Ammon's horn (tissue), 1 donor: ENCODE results near the gene SEMA5B.

Experiments used
- DNase-seq: peaks from one replicate; pipeline ENCODE4 v3.0.0-alpha.2; 2016; ENCODE audit warnings: low spot score

SEMA5B gene

GRCh38 chr3:122924056-122924455 lies 103.5 kb downstream of the SEMA5B start:
- DNase-seq, result no peak

DNA sequence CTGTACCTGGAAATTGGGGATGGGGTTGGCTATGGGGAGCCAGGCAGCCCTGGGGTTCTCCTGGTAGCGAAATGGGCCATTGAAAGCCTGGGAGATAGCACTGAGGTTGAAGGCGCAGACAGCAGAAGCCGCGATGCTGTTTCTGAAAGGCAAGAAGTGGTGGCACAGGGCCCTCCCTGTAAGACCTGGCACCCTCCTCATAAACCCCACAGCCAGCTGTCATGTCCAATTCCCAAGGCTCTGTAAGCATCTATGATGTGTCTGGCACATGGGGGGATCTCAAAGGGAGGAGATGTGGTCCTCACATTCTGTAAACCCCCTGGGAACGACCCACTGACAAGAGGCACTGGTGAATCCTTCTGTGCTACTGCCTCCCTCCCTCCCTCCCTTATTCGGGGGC lies 104.0 kb downstream of the SEMA5B start:
- DNase-seq, result no peak

DNA sequence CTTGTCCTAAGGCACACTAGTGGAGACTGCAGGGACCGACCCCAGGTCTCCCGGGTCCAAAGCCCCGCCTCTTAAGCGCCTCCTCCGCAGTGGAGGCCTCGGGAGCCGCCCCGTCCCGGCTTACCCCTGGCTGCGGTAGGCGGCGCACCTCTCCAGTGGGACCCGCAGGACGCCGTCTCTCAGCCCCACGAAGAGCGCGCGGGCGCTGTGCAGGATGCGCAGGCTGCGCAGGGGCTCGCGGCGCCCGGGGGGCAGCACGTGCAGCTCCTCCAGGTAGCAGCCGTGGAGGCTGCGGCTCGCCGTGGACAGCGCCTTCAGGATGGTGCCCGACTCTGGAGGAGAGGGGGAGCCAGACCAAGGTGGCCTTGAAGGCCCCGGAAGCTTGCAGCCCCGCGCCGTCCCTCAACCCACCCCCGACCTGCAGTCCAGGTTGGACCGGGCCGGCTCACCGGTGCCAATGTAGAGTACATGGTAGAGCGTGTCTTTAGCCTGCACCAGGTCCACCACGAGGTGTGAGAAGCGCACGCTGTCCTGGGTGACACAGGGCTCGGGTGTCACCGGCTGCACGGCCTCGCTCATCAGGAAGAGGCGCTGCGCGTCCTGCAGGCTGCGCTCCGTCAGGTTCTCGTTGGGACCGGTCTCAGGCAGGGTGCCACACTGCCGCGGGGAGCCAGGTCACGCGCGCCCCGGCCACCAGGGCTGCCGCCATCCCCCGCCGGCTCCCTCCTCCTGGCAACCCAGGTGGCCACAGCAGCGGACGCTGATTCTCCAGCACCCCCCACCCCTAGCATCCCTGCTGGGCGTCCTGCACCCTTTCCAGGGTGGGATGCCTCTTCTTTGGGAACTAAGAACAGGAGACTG lies 105.5 kb downstream of the SEMA5B start:
- DNase-seq, result no peak

DNA sequence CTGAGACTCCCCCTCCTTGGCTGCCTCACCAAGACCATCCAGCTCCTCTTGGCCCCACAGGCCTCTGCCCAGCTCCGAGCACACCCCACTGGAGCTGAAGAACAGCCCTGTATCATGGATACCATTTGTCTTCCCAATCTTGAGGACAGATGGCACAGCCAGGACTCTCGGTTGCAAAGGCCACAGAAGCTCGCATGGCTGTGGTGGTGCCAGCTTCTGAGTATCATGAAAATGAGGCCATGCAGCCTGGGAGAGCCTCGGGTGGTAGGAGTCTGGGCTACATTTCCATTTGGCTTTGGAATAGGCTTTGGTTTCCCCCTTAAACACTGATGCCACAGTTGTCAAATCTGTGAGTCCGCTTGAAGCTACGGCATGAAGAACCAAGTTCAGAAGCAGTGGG lies 106.6 kb downstream of the SEMA5B start:
- DNase-seq, result no peak

DNA sequence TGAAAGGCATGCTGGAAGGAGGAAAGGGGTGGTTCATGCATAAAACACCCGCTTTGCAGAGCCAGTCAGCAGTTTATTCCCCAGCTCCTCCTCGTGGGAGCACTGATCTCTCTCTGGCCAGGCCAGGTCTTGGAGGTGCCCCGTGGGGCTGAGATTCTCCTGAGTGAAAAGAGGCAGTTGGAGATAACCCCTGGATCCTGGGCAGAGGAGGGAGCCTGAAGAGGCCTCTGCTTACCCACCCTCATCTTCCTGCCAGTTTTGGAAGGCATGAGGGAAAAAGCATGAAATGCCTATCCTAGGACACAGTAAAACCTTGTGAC lies 108.3 kb downstream of the SEMA5B start:
- no peak for DNase-seq

DNA sequence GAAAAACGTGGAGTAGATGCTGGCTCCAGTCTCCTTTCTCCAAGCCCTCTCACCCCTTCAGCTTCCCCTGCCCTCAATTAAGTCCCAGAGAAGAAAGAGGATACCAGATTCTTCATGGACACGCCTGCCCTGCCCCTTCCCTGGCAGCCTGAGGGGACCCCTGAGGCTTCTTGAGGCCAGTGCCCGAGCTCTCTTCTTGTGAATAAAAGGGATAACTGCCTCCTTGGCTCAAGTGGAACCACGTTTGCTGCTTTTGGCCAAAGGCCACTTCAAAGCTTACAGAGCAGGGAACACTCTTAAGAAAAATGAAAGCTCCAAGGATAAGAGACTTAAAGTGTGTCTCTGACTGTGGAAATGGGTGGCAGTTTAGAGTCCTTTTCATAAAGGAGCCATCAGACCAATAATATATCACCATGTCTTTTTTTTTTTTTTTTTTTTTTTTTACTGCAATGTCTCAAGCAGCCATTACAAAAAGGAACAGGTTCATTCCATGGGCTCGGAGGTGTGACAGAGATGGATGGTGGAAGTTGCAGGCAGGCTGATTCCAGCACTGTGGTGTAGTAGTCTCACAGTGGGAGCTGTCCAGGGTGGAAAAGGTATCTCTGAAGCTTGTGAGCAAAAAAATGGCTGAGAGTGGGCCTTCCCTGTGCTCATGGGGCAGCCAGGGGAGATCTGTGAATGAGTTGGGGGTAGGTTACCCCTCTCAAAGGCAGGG lies 108.8 kb downstream of the SEMA5B start:
- DNase-seq, result no peak

DNA sequence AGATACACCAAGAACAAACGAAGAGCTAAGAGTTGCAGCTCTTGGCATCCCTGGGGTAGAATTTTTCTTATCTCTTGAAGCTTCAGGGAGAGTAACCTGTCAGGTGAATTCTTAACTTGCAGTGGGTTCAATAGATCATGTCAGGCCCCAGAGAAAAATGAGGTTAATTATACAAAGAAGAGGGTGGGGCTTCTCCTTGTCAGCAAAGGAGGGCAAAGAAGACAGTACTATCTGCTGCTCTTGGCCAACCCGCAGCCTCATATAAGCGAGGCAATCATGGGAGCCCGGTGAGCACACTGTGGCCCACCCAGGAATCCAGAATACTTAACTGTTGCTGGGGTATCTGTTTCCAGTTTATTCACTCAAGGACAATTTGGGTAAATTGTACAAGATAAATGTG lies 110.2 kb downstream of the SEMA5B start:
- no peak for DNase-seq

- DNase-seq, result no peak
Observed at GRCh38 chr3:122916580-122916979, 111.0 kb downstream of the SEMA5B start.

GRCh38 chr3:122916084-122916483 lies 111.5 kb downstream of the SEMA5B start:
- no peak for DNase-seq

DNA sequence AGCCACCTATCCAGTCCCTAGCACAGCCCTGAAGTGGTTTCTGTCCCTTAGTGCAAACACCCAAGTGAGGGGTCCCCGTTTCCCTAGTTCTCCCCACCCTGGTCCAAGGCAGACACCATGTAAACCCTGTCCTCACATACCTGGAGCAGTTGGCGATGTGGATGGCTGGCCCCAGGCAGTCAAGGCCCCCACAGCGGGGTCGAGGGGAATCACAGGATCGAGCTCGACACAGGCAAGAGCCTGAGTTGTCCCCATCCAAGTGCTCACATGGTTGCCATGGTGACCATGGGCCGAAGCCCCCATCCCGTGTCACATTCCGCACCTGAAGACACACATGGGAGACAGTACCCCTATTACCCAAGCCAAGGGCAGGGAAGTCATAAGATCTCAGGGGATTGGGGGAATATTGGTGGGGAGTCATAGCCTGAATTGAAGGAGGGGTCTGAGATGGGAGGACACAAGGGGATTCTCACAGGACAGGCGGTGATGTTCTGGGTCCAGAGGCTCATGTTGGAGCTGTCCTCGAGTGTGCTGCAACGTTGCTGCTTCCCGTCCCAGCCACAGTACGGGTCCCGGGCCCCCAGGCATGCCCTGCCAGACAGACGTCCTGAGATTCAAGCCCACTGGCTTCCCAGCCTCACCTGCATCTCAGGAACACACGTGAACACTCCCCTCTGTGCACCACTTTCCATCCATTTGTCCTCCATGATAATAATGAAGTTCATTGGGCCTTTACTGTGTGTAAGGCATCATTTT lies 112.1 kb downstream of the SEMA5B start:
- DNase-seq, result no peak

- no peak for DNase-seq
Observed at GRCh38 chr3:122913539-122914100, 113.9 kb downstream of the SEMA5B start.

DNA sequence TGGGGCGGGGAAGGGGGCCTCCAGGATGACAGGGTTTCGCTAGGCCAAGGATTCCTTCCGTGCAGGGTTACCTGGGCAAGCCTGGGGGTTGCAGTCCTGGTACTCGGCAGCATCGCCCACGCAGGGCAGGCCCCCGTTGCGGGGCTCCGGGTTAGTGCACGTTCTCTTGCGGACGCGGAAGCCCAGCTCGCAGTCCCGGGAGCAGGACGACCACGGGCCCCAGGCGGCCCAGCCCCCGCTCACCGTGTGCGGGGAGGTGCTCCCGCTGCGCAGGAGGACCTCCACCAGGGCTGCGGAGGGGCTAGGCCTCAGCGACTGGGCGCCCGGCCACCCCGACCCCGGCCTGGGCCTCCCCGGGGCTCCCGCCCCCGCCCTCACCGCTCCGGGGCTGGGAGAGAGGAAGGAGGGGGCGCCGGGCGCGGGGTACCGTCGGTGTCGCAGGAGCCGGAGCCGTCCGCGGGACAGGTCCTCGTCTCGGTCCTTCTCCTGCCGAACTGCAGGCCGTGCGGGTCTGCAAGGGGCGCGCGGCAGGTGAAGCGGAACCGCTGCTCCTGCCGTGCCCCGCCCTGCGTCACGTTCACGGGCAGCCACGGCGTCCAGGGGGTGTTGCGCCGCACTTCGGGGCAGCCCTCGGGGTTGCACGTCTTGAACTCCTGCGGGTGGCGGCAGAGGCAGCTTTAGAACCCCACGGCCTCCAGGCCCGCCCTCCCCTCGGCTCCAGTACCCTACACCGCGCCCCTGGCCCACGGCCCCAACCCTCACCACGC lies 114.6 kb downstream of the SEMA5B start:
- DNase-seq, result no peak

- DNase-seq, result no peak
Observed at GRCh38 chr3:122911901-122912300, 115.7 kb downstream of the SEMA5B start.

DNA sequence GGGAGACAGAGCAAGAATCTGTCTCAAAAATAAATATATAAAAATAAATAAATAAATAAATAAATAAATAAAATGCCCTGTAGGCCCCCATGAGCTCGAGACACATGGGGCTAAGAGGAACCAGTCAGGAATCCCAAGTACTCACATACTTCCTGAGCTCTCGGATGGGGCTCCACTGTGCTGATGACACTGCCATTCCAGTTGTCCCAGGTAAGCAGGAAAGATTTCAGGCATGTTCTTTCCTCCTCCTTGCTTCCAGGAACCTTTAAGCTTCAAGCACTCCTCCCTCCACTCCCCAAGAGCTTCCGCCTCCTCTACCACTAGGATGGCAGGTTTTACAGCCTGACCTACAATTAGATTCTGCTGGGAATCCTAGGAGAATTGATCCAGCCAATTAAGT lies 119.3 kb downstream of the SEMA5B start:
- DNase-seq, result no peak

DNA sequence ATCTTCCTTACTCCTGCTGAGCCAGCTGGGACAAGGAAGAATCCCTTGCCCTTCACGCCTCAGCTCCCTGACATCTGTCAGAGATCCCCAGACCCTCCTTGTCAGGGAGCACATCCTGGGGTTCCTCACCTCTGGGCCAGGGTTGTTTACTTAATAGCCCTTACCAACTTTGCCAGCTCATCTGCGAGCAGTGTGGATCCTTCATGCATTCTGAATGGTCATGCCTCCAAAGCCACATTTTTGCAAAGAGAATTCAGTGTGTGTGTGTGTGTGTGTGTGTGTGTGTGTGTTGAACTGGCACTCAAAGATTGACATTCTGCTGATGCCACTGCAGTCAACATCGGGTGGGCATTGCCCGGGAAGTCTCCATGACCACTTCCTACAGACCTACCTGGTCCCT lies 120.1 kb downstream of the SEMA5B start:
- no peak for DNase-seq

DNA sequence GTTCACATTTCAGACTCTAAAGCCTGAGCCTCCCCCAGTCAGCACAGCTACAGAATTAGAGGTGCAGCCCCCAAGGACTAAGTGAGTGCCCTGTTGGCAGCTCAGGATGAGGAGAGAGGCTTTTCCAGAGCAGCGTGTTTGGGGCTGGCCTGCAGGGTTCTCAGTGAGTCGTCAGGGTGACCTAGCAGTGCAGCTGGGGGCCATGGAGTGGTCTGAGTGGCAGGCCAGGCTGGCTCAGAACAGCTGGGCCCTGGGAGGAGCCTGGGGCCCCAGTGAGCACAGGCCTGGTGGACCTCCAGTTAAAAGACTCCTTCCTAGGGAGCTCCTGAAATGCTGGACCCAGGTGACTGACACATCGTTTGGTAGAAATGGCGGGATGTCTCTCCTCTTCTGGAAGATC lies 124.4 kb downstream of the SEMA5B start:
- no peak for DNase-seq

DNA sequence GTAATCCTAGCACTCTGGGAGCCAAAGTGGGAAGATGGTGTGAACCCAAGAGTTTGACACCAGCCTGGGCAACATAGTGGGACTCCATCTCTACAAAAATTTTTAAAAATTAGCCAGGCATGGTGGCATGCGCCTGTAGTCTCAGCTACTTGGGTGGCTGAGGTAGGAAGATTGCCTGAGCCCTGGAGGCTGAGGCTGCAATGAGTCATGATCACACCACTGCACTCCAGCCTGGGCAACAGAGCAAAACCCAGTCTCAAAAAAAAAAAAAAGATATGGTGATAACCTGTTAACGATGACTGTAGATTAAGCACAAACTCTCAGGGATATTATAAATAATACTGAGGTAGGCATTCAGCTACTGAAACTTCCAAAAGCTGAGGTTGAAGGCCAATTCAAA lies 125.2 kb downstream of the SEMA5B start:
- no peak for DNase-seq

DNA sequence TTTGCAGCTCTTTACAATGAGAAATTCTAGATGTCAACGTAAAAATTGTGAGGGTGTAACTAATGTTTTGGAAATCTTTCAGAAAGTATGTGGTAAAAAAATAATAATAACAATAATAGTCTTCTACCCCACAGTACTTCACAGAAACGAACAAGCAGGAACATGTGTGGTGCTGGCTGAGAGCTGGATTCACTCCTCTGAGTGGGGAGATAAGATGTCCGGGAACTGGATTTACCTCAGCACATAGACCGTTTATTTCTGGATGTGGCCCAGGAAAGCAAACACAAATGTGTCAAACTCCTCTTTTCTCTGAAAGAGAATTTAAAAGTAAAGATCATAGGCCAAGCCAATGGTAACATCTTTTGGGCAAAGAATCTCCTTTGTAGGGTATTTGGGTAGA lies 129.3 kb downstream of the SEMA5B start:
- no peak for DNase-seq

DNA sequence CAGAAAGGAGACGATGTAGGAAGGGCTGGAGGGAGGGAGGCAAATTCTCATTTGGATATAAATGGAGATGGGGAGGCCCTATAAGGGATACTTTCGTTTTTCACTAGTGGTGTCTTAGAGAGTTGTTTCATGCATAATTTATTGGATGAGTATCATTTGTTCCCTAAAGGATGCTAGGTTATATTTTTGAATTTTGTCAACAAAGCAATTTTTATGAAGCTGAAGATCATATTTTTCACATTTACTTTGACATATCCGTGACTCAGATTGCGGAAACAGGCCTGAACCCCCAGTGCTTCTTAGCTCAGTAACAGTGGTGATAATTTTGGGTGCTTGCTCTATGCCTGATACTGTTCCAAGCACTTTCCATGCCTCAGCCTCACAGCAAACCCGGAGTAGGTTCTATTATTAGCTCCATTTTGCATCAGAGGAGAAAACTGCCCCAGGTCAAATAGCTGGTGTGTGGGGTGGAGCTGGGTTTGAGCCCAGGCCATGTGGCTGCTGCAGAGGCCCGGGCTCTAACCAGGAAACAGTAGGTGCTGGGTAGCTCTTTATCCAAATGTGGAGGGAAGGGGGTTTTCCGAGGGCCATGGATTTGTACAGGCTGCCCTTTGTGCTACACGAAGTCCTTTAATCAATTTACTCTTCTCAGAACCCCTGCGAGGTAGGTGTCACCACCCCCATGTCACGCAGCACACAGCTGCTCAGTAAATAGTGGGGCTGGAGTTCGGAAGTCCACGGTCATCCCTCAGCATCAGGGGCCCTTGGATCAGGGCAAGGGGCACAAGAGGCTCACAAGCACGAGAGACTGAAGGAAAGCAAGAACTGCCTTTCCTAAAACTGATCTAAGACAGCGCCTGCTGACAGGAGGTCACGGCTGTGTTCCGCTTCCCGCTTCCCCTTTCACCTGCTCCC lies 133.6 kb downstream of the SEMA5B start:
- no peak for DNase-seq

- no peak for DNase-seq
Observed at GRCh38 chr3:122893282-122893681, 134.3 kb downstream of the SEMA5B start.
